ACC112 (cell line): Measurements from ENCODE around the gene IWS1.
"Not testable (repeated sequence)": the region's sequence is repeated elsewhere in the genome, so short reads cannot be mapped to it uniquely, and the experiment has no call there.

Experiments used
- H2AFZ ChIP-seq: fragments of 200-600 bp; sonication (generic); one replicate; pipeline ENCODE4 v1.6.0; 2017; ENCODE audit warnings: antibody characterized with exemption, low read length; ENCODE audit not compliant: unreplicated experiment
- H3K27ac ChIP-seq: fragments of 200-600 bp; sonication (generic); 2 replicates; pipeline ENCODE4 v1.5.1; 2014; ENCODE audit warnings: low read depth, mild to moderate bottlenecking, antibody characterized with exemption, low read length, moderate library complexity
- H3K27me3 ChIP-seq: fragments of 200-600 bp; sonication (generic); 2 replicates; pipeline ENCODE4 v1.6.1; 2014; ENCODE audit warnings: mild to moderate bottlenecking, antibody characterized with exemption, low read length, moderate library complexity, mixed read lengths; ENCODE audit not compliant: insufficient read depth
- H3K36me3 ChIP-seq: fragments of 200-600 bp; sonication (generic); 2 replicates; pipeline ENCODE4 v1.6.1; 2016; ENCODE audit warnings: mild to moderate bottlenecking, antibody characterized with exemption, low read length, moderate library complexity, mixed read lengths; ENCODE audit not compliant: insufficient read depth
- H3K4me1 ChIP-seq: fragments of 200-600 bp; sonication (generic); one replicate; pipeline ENCODE4 v1.6.1; 2016; ENCODE audit warnings: low read length, mixed read lengths; ENCODE audit not compliant: insufficient read depth, unreplicated experiment, control insufficient read depth
- H3K4me3 ChIP-seq: fragments of 200-600 bp; sonication (generic); 2 replicates; pipeline ENCODE4 v1.5.1; 2014; ENCODE audit warnings: mild to moderate bottlenecking, low read depth, low read length
- H3K79me2 ChIP-seq: fragments of 200-600 bp; sonication (generic); one replicate; pipeline ENCODE4 v1.6.0; 2016; ENCODE audit warnings: low read length; ENCODE audit not compliant: control insufficient read depth, unreplicated experiment, insufficient read depth

IWS1 gene

DNA sequence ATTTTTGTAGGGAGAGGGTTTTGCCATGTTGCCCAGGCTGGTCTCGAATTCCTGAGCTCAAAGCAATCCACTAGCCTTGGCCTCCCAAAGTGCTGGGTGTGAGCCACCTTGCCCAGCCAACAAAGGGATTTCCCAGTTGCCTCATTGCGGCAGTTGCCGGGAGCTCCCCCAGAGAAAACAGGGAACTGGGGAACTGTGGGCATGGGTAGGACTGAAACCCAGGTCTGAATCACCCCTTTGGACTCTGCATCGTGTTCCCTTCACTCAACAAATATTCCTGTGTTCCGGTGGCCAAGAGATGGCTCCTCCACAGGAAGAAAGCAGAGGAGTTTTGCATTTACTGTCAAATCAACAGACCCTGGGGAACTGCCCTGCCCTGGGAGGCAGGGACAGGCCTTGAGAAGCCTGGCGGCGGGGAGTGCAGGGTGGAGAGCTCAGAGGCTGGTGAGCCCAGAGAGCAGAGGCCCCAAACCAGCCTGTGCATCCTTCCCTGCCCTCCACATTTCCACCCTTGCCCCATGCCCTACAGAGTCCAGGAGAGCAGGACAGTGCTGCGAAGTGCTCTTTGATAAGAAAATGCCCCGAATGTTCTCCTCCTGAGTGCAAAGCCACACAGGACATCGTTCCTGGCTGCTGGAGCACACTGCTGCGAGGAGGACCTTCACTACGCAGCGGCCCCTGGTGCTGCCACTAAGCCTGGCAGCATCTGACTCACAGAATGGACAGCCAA lies 34.1 kb upstream of the IWS1 start:
- Histone ChIP-seq H3K4me3 (peak overlapping the region; percentile 10; the same call in 1 of the 2 replicates), H2AFZ (peak overlapping the region; percentile 50), H3K27ac (peak overlapping the region; percentile 77), H3K36me3 (no peaks in the 10 kb centered on the region), H3K27me3 (no peaks in the 10 kb centered on the region), H3K4me1 (peaks cover 32% of the 10 kb centered on the region), H3K79me2 (no peaks in the 10 kb centered on the region)

DNA sequence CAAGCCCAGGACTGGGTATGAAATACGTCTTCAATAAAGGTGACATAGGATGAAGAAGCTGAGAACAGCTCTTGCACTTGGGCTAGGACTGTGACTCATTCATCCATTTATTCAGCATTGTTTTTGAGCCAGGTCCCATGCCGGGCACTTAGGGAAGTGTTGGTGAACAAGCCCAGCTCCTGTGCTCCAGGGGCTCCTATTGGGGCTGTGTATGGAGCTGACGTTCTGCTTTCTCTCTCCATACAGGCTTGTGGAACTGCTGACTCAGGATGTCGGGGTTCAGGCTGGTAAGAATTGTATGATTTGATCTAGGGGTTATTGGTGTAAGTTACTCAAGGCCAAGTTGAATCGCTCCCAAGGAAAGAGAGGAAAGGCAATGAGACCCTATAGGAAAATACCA lies 33.2 kb upstream of the IWS1 start:
- Histone ChIP-seq H2AFZ (no peak overlapping the region), H3K4me1 (peaks cover 32% of the 10 kb centered on the region), H3K27ac (peak overlapping the region; percentile 77; the same call in 1 of the 2 replicates), H3K36me3 (no peaks in the 10 kb centered on the region), H3K79me2 (no peaks in the 10 kb centered on the region), H3K27me3 (no peaks in the 10 kb centered on the region), H3K4me3 (no peak overlapping the region)

- Histone ChIP-seq H3K27ac (no peak overlapping the region), H2AFZ (no peak overlapping the region), H3K79me2 (no peaks in the 10 kb centered on the region), H3K36me3 (no peaks in the 10 kb centered on the region), H3K27me3 (no peaks in the 10 kb centered on the region), H3K4me1 (peaks cover 32% of the 10 kb centered on the region), H3K4me3 (no peak overlapping the region)
Observed at GRCh38 chr2:127558911-127559310, 32.6 kb upstream of the IWS1 start.

- Histone ChIP-seq H2AFZ (no peak overlapping the region), H3K27ac (no peak overlapping the region), H3K36me3 (no peaks in the 10 kb centered on the region), H3K4me3 (no peak overlapping the region), H3K4me1 (no peaks in the 10 kb centered on the region), H3K79me2 (no peaks in the 10 kb centered on the region), H3K27me3 (peaks cover 16% of the 10 kb centered on the region)
Observed at GRCh38 chr2:127552846-127553245, 26.6 kb upstream of the IWS1 start.

DNA sequence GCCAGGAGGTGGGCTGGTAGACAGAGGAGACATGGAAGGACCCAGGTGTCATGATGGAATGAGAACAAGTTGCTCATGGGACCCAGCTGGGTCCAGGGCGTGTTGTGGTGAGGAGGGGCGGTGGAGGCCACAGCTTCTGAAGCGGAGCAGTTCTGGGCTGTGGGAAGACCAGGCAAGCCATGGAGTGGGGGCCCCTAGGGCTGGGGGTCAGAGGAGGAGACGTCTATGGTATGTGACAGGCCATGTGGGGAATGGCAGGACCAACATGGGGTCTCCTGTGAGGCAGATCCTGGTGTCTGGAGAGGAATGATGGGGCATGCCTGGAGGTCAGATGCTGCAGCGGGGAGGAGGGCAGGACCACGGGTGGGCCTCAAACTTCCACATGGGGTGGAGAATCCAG lies 26.0 kb upstream of the IWS1 start:
- no peak overlapping the region for H2AFZ ChIP-seq
- H3K79me2 ChIP-seq = no peaks in the 10 kb centered on the region
- no peak overlapping the region for H3K4me3 ChIP-seq
- peaks cover 21% of the 10 kb centered on the region for H3K27me3 ChIP-seq
- no peaks in the 10 kb centered on the region for H3K4me1 ChIP-seq
- H3K36me3 ChIP-seq = no peaks in the 10 kb centered on the region
- H3K27ac ChIP-seq = no peak overlapping the region

DNA sequence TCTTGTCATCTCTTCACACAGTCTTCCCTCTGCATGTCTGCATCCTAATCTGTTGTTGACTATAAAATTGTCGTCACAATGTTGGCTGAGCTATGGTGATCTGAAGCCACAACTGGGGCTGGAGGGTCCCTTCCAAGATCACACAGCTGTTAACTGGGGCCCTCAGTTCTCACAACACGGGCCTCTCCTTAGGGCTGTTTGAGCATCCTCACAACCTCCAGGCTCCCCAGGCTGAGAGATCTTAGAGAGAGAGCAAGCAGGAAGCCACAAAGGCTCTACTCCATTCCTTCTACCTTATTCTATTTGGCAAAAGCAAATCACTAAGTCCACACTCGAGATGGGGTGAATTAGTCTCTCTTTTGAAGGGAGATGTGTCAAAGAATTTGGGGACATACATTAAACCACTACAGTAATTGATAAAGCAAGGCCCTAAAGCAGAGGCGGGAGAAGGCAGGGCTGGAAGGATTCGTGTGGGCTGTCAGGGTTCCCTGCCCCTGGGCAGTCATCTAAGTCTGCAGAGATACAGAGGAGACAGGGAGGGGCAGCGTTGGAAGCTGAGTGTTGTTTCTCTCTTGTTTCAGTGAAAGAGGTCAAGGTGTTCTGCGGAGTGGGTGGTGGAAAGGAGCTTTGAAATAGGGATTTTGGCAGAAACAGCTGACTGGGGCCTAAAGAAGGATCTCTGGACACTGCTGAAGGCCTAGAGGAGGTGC lies 25.1 kb upstream of the IWS1 start:
- Histone ChIP-seq H3K79me2 (no peaks in the 10 kb centered on the region), H3K36me3 (no peaks in the 10 kb centered on the region), H3K4me1 (no peaks in the 10 kb centered on the region)

DNA sequence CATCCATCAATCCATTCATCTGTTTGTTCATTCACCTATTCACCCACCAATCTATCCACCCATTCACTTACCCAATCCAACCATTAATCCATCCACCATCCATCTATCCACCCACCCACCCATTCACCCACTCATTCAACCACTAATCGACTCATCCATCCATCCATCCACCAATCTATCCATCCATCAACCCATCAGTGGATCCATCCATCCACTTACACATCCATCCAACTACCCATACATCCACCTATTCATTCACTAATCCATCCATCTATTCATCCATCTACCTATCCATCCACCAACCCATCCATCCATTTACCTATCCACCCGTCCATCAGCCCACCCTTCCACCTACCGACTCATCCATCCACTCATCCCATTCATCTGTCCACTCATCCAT lies 20.5 kb upstream of the IWS1 start:
- Histone ChIP-seq H2AFZ (no peak overlapping the region), H3K79me2 (no peaks in the 10 kb centered on the region), H3K4me1 (no peaks in the 10 kb centered on the region), H3K27me3 (peaks cover 33% of the 10 kb centered on the region), H3K27ac (no peak overlapping the region), H3K36me3 (no peaks in the 10 kb centered on the region), H3K4me3 (no peak overlapping the region)

More for the DNA sequence above, 25.1 kb upstream of the IWS1 start:
- H3K27me3 ChIP-seq = peaks cover 28% of the 10 kb centered on the region
- no peak overlapping the region for H3K27ac ChIP-seq
- H2AFZ ChIP-seq = no peak overlapping the region
- H3K4me3 ChIP-seq = no peak overlapping the region

DNA sequence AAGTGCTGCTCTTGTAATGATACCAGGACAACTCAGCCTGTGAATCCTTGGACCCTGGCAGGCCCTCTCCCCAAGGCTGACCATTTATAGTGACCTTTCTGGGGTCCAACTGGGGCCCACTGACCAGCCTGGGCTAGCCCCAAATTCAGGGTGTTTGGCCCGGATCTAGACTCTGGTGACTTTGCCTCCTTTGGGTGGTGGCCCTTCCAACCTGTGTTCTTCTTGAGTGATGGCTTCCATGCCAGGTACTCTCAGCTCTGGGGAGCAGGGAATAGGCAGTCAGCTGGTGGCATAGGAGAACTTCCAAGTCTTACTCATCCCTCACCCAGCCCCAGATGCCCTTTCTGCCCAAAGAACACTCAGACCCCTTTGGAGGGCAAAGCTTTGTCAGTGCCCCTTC lies 19.5 kb upstream of the IWS1 start:
- Histone ChIP-seq H2AFZ (no peak overlapping the region), H3K79me2 (no peaks in the 10 kb centered on the region), H3K36me3 (no peaks in the 10 kb centered on the region), H3K27ac (no peak overlapping the region), H3K4me3 (no peak overlapping the region), H3K27me3 (peaks cover 35% of the 10 kb centered on the region), H3K4me1 (no peaks in the 10 kb centered on the region)

- H3K27ac ChIP-seq = no peak overlapping the region
- H3K79me2 ChIP-seq = no peaks in the 10 kb centered on the region
- no peaks in the 10 kb centered on the region for H3K36me3 ChIP-seq
- H3K27me3 ChIP-seq = peaks cover 35% of the 10 kb centered on the region
- no peak overlapping the region for H2AFZ ChIP-seq
- no peak overlapping the region for H3K4me3 ChIP-seq
- H3K4me1 ChIP-seq = no peaks in the 10 kb centered on the region
Observed at GRCh38 chr2:127545189-127545588, 18.9 kb upstream of the IWS1 start.

GRCh38 chr2:127543013-127543501 lies 16.8 kb upstream of the IWS1 start:
- H3K27ac ChIP-seq, H3K79me2 ChIP-seq, H2AFZ ChIP-seq, H3K4me1 ChIP-seq, H3K36me3 ChIP-seq, H3K4me3 ChIP-seq: not testable (repeated sequence)
- peaks cover 20% of the 10 kb centered on the region for H3K27me3 ChIP-seq

DNA sequence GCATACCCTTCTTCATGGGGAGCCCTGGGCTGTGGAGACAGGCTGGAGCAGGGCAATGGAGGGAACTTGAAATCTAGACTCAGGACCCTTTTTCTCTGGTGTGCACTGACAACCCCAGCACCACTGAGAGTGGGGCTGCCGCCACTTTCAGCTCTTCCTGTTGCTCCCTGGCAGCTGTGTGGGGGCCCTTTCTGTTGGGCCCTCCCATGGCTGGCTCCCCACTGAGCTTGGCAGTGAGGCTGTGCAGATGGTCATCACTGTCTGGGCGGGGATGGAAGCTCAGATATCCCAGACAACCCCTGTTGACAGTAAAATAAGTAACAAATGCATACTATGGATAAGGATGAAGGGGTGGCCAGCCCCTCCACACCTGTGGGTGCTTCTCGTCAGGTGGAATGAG lies 15.9 kb upstream of the IWS1 start:
- Histone ChIP-seq H3K79me2 (no peaks in the 10 kb centered on the region), H2AFZ (no peak overlapping the region), H3K27ac (no peak overlapping the region)

More for the DNA sequence above, 15.9 kb upstream of the IWS1 start:
- peaks cover 14% of the 10 kb centered on the region; the same call in 1 of the 2 replicates for H3K27me3 ChIP-seq
- H3K36me3 ChIP-seq = no peaks in the 10 kb centered on the region
- no peaks in the 10 kb centered on the region for H3K4me1 ChIP-seq
- H3K4me3 ChIP-seq = no peak overlapping the region
